ENCODE data around the gene PALLD.
"Not testable (repeated sequence)": the region's sequence is repeated elsewhere in the genome, so short reads cannot be mapped to it uniquely, and the experiment has no call there.

The PALLD gene

GRCh38 chr4:168679397-168679796 lies 182.5 kb downstream of the PALLD start:
- DNase-seq = no peak

GRCh38 chr4:168679819-168680218 lies 183.0 kb downstream of the PALLD start:
- DNase-seq = no peak

- DNase-seq = no peak
Measured at GRCh38 chr4:168682898-168683500, 186.1 kb downstream of the PALLD start.

GRCh38 chr4:168683595-168683994 lies 186.7 kb downstream of the PALLD start:
- no peak for DNase-seq

GRCh38 chr4:168685136-168685809 lies 188.4 kb downstream of the PALLD start:
- DNase-seq = no peak

- DNase-seq = no peak
Measured at GRCh38 chr4:168688584-168688983, 191.7 kb downstream of the PALLD start.

GRCh38 chr4:168689791-168690190 lies 192.9 kb downstream of the PALLD start:
- no peak for DNase-seq

GRCh38 chr4:168690199-168690598 lies 193.3 kb downstream of the PALLD start:
- DNase-seq = no peak

- DNase-seq = no peak
Measured at GRCh38 chr4:168691631-168692369, 194.9 kb downstream of the PALLD start.

GRCh38 chr4:168693750-168694490 lies 197.1 kb downstream of the PALLD start:
- no peak for DNase-seq

GRCh38 chr4:168694667-168695066 lies 197.8 kb downstream of the PALLD start:
- DNase-seq = no peak

- DNase-seq = no peak
Measured at GRCh38 chr4:168695288-168695687, 198.4 kb downstream of the PALLD start.

- DNase-seq = no peak
Measured at GRCh38 chr4:168696280-168696679, 199.4 kb downstream of the PALLD start.

- DNase-seq = no peak
Measured at GRCh38 chr4:168696826-168697225, 200.0 kb downstream of the PALLD start.

- no peak for DNase-seq
Measured at GRCh38 chr4:168699224-168699878, 202.5 kb downstream of the PALLD start.

GRCh38 chr4:168701061-168701460 lies 204.2 kb downstream of the PALLD start:
- no peak for DNase-seq

- not testable (repeated sequence) for DNase-seq
Measured at GRCh38 chr4:168702581-168703087, 205.8 kb downstream of the PALLD start.

- DNase-seq = no peak
Measured at GRCh38 chr4:168705121-168705520, 208.3 kb downstream of the PALLD start.

- no peak for DNase-seq
Measured at GRCh38 chr4:168707205-168707604, 210.4 kb downstream of the PALLD start.

GRCh38 chr4:168708108-168708507 lies 211.3 kb downstream of the PALLD start:
- DNase-seq = no peak

- DNase-seq = no peak
Measured at GRCh38 chr4:168710353-168710946, 213.6 kb downstream of the PALLD start.

Measured in T-helper 1 cell (primary cell).